SU-DHL-6 (cell line): ENCODE data around the gene BEAN1.

Source experiments
- H2AFZ ChIP-seq: fragments of 200-600 bp; sonication (generic); 2 replicates; pipeline ENCODE4 v1.6.1; 2014; ENCODE audit warnings: low read depth, mild to moderate bottlenecking, moderate library complexity, mixed read lengths, antibody characterized with exemption, low read length; ENCODE audit not compliant: severe bottlenecking
- H3F3A ChIP-seq: fragments of 200-600 bp; shearing (Covaris generic); 2 replicates; pipeline ENCODE4 v1.6.0; 2016; ENCODE audit warnings: antibody characterized with exemption, mild to moderate bottlenecking; ENCODE audit not compliant: insufficient read depth
- H3K27ac ChIP-seq: fragments of 200-600 bp; sonication (generic); 2 replicates; pipeline ENCODE4 v1.5.1; 2016; ENCODE audit warnings: low read depth, mild to moderate bottlenecking, low read length, moderate library complexity, mixed read lengths
- H3K27me3 ChIP-seq: fragments of 200-600 bp; sonication (generic), shearing (Covaris generic); 2 replicates; pipeline ENCODE4 v1.6.0; 2014; ENCODE audit warnings: mild to moderate bottlenecking, low read length
- H3K36me3 ChIP-seq: fragments of 200-600 bp; sonication (generic); 2 replicates; pipeline ENCODE4 v1.6.1; 2014; ENCODE audit warnings: mild to moderate bottlenecking, low read length, mixed read lengths
- H3K4me2 ChIP-seq: fragments of 300-600, 200-600 bp; shearing (Covaris generic), sonication (generic); 2 replicates; pipeline ENCODE4 v1.6.0; 2014; ENCODE audit warnings: low read length, low read depth, mild to moderate bottlenecking; ENCODE audit not compliant: poor library complexity, severe bottlenecking
- H3K4me3 ChIP-seq: fragments of 200-600 bp; sonication (generic); 2 replicates; pipeline ENCODE4 v1.5.1; 2014; ENCODE audit warnings: antibody characterized with exemption, low read length, mild to moderate bottlenecking, mixed read lengths; ENCODE audit not compliant: insufficient read depth, poor library complexity, severe bottlenecking
- H3K79me2 ChIP-seq: fragments of 200-600 bp; sonication (generic); 2 replicates; pipeline ENCODE4 v1.6.1; 2014; ENCODE audit warnings: mild to moderate bottlenecking, low read length, moderate library complexity; ENCODE audit not compliant: insufficient read depth
- H3K9ac ChIP-seq: fragments of 200-600 bp; sonication (generic); 2 replicates; pipeline ENCODE4 v1.7.0; 2014; ENCODE audit warnings: mild to moderate bottlenecking, low read length
- H3K9me2 ChIP-seq: fragments of 200-600 bp; sonication (generic); replicated peaks from 2 replicates; pipeline ENCODE4 v1.6.1; 2014; ENCODE audit warnings: low read length; ENCODE audit not compliant: insufficient read depth
- H3K9me3 ChIP-seq: fragments of 200-600 bp; sonication (generic); 2 replicates; pipeline ENCODE4 v1.6.1; 2014; ENCODE audit warnings: low read length, mixed read lengths; ENCODE audit not compliant: insufficient read depth
- H4K20me1 ChIP-seq: fragments of 200-600 bp; sonication (generic); 2 replicates; pipeline ENCODE4 v1.6.1; 2014; ENCODE audit warnings: low read depth, mild to moderate bottlenecking, antibody characterized with exemption, low read length, moderate library complexity, mixed read lengths
- CTCF ChIP-seq: fragments of 200-600 bp; sonication (generic); IDR thresholded peaks from one replicate; pipeline ENCODE4 v1.5.1; 2017; ENCODE audit warnings: antibody characterized with exemption, mild to moderate bottlenecking, low read length, moderate library complexity; ENCODE audit not compliant: insufficient read depth, poor library complexity, severe bottlenecking
- EZH2phosphoT487 ChIP-seq: fragments of 200-600 bp; sonication (generic), shearing (Covaris generic); conservative IDR thresholded peaks from 2 replicates; pipeline ENCODE4 v1.6.1; 2018; ENCODE audit warnings: mild to moderate bottlenecking, antibody characterized with exemption, low read length, moderate library complexity, mixed read lengths

Gene BEAN1

GRCh38 chr16:66418165-66418962 lies 8.7 kb upstream of the BEAN1 start:
- Histone ChIP-seq H3K9ac (no peak overlapping the region), H3K27ac (no peak overlapping the region), H3K9me2 (no peaks in the 10 kb centered on the region), H3K27me3 (no peaks in the 10 kb centered on the region), H2AFZ (no peak overlapping the region), H3K36me3 (no peaks in the 10 kb centered on the region), H4K20me1 (no peaks in the 10 kb centered on the region), H3K4me2 (no peak overlapping the region), H3K79me2 (no peaks in the 10 kb centered on the region), H3K9me3 (no peaks in the 10 kb centered on the region), H3K4me3 (no peak overlapping the region), H3F3A (no peaks in the 10 kb centered on the region)
- no peak for TF ChIP-seq CTCF
- no peak for TF ChIP-seq EZH2phosphoT487

- no peaks in the 10 kb centered on the region for H3K9me3 ChIP-seq
- H3K4me2 ChIP-seq, result no peak overlapping the region
- no peak overlapping the region for H3K27ac ChIP-seq
- H3K36me3 ChIP-seq, result no peaks in the 10 kb centered on the region
- H2AFZ ChIP-seq, result no peak overlapping the region
- H3F3A ChIP-seq, result no peaks in the 10 kb centered on the region
- H3K79me2 ChIP-seq, result no peaks in the 10 kb centered on the region
- no peak overlapping the region for H3K9ac ChIP-seq
- H3K9me2 ChIP-seq, result no peaks in the 10 kb centered on the region
- no peak for TF ChIP-seq CTCF
- TF ChIP-seq EZH2phosphoT487, result no peak
- no peak overlapping the region for H3K4me3 ChIP-seq
- no peaks in the 10 kb centered on the region for H3K27me3 ChIP-seq
- no peaks in the 10 kb centered on the region for H4K20me1 ChIP-seq
Observed at GRCh38 chr16:66419527-66419926, 7.6 kb upstream of the BEAN1 start.

- Histone ChIP-seq H3K36me3 (no peaks in the 10 kb centered on the region), H4K20me1 (no peaks in the 10 kb centered on the region), H3K9ac (no peak overlapping the region), H3K9me2 (no peaks in the 10 kb centered on the region), H3K4me3 (no peak overlapping the region), H3K79me2 (no peaks in the 10 kb centered on the region), H2AFZ (no peak overlapping the region), H3K27ac (no peak overlapping the region), H3K27me3 (no peaks in the 10 kb centered on the region), H3K4me2 (no peak overlapping the region), H3F3A (no peaks in the 10 kb centered on the region), H3K9me3 (no peaks in the 10 kb centered on the region)
- TF ChIP-seq EZH2phosphoT487, result no peak
- TF ChIP-seq CTCF, result no peak
Observed at GRCh38 chr16:66420396-66420795, 6.7 kb upstream of the BEAN1 start.
